Measurements from ENCODE around the gene IGSF8. TPM values are rescaled to one million over a fixed set of nuclear protein-coding genes. Genes with fewer than 3 reads are reported as not detected.

IGSF8 gene, protein sequence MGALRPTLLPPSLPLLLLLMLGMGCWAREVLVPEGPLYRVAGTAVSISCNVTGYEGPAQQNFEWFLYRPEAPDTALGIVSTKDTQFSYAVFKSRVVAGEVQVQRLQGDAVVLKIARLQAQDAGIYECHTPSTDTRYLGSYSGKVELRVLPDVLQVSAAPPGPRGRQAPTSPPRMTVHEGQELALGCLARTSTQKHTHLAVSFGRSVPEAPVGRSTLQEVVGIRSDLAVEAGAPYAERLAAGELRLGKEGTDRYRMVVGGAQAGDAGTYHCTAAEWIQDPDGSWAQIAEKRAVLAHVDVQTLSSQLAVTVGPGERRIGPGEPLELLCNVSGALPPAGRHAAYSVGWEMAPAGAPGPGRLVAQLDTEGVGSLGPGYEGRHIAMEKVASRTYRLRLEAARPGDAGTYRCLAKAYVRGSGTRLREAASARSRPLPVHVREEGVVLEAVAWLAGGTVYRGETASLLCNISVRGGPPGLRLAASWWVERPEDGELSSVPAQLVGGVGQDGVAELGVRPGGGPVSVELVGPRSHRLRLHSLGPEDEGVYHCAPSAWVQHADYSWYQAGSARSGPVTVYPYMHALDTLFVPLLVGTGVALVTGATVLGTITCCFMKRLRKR
- 22.4 and 23.1 TPM in 2 replicates for total RNA-seq (2014; rRNA removed; shearing (Covaris generic))
- polyA plus RNA-seq (2014; cell fraction: nucleus; rRNA removed) = 50.4 and 51.7 TPM in 2 replicates

- peak; percentile 75 for DNase-seq (ENCODE audit: extremely low read depth, low read depth)
Measured at GRCh38 chr1:160097911-160098851, at the start of gene IGSF8. TSS of gene IGSF8 (minus strand) at chr1:160098619. CDS start at chr1:160098472, 147 bp downstream.

GRCh38 chr1:160148121-160148520 is 49.7 kb upstream of the IGSF8 start:
- no peak for DNase-seq (ENCODE audit: extremely low read depth, low read depth)

DNA sequence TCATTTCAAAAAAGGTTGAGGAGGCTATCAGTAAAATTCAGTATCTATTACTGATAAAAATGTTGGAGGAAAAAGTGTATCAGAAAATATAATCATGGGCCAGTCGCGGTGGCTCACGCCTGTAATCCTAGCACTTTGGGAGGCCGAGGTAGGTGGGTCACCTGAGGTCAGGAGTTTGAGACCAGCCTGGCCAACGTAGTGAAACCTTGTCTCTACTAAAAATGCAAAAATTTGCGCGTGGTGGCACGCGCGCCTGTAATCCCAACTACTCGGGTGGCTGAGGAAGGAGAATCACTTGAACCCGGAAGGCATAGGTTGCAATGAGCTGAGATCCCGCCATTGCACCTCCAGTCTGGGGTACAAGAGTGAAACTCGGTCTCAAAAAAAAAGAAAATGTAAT is 47.7 kb upstream of the IGSF8 start:
- DNase-seq (ENCODE audit: extremely low read depth, low read depth) = no peak

GRCh38 chr1:160144921-160145320 is 46.5 kb upstream of the IGSF8 start:
- no peak for DNase-seq (ENCODE audit: extremely low read depth, low read depth)

GRCh38 chr1:160143695-160144094 is 45.3 kb upstream of the IGSF8 start:
- no peak for DNase-seq (ENCODE audit: extremely low read depth, low read depth)

GRCh38 chr1:160139840-160140239 is 41.4 kb upstream of the IGSF8 start:
- no peak for DNase-seq (ENCODE audit: extremely low read depth, low read depth)

- no peak for DNase-seq (ENCODE audit: extremely low read depth, low read depth)
Measured at GRCh38 chr1:160137216-160137862, 38.9 kb upstream of the IGSF8 start.

- DNase-seq (ENCODE audit: extremely low read depth, low read depth) = no peak
Measured at GRCh38 chr1:160136926-160137200, 38.4 kb upstream of the IGSF8 start.

- DNase-seq (ENCODE audit: extremely low read depth, low read depth) = no peak
Measured at GRCh38 chr1:160136121-160136925, 37.9 kb upstream of the IGSF8 start.

DNA sequence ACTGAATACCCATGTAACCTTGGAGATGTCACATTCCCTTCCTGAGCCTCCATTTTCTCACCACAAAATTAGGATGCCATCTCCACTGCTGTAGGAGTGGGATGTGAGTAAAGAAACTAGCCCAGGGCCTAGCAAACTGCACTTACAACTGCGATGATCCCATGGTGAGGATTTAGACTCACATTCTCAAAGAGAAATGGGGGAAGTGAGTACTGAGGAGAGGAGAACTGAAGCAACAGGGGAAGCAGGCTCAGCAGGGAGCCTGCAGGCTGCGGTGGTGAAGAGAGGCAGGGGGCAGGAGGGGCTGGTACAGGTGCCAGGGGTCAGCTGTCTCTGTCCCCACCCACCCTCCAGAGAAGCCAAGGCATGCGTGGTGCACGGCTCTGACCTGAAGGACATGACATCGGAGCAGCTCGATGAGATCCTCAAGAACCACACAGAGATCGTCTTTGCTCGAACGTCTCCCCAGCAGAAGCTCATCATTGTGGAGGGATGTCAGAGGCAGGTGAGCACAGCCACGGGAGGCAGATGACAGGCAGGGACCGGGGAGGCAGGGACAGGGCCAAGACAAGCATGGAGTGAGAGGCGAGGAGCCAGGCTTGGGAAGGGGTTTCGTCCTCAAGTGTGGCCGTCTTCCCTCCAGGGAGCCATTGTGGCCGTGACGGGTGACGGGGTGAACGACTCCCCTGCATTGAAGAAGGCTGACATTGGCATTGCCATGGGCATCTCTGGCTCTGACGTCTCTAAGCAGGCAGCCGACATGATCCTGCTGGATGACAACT is 36.6 kb upstream of the IGSF8 start:
- DNase-seq (ENCODE audit: extremely low read depth, low read depth) = no peak

DNA sequence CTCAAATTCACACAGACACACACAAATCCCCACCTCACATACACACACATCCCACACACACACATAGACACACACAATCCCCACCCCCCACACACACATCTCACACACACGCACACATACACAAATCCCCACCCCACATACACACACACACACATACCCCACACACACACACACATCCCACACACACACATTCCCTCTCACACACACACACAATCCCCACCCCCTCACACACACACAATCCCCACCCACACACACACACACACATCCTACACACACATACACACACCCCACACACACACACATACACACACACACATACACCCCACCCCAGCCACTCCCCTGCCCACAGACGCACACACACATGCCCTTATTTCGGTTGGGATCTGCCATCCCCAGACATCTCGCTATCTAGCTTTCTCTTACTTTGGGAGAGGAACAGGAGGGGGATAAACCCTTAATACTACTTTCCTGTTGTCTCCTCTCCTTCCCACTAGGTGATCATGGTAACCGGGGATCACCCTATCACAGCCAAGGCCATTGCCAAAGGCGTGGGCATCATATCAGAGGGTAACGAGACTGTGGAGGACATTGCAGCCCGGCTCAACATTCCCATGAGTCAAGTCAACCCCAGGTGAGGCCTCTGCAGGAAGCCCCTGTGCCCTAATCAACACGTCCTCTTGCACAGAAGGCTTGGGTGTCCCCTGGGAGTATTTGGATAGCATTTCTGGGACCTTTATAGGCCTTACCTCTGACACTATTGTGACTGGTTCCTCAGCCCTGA is 35.8 kb upstream of the IGSF8 start:
- no peak for DNase-seq (ENCODE audit: extremely low read depth, low read depth)

- no peak for DNase-seq (ENCODE audit: extremely low read depth, low read depth)
Measured at GRCh38 chr1:160131803-160132565, 33.6 kb upstream of the IGSF8 start.

DNA sequence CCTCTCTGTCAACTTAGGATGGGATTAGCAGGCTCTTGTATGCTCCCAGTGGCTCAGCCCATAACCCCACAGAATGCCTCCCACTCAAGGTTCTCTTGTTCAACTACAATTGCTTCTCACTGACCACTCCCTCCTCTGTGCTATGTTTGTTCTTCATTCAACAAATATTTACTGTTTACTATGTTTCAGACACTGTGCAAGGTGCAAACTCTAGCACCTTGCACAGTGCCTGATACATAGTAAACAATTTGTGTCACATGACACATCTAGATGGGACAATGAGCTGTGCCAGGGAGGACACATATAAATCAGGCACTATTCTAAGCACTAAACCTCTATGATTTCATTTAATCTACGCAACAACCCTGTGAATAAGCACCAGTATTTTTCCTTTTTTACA is 32.5 kb upstream of the IGSF8 start:
- DNase-seq (ENCODE audit: extremely low read depth, low read depth) = no peak

- DNase-seq (ENCODE audit: extremely low read depth, low read depth) = no peak
Measured at GRCh38 chr1:160130486-160130885, 32.1 kb upstream of the IGSF8 start.

GRCh38 chr1:160129966-160130365 is 31.5 kb upstream of the IGSF8 start:
- no peak for DNase-seq (ENCODE audit: extremely low read depth, low read depth)

GRCh38 chr1:160129558-160129957 is 31.1 kb upstream of the IGSF8 start:
- DNase-seq (ENCODE audit: extremely low read depth, low read depth) = no peak

DNA sequence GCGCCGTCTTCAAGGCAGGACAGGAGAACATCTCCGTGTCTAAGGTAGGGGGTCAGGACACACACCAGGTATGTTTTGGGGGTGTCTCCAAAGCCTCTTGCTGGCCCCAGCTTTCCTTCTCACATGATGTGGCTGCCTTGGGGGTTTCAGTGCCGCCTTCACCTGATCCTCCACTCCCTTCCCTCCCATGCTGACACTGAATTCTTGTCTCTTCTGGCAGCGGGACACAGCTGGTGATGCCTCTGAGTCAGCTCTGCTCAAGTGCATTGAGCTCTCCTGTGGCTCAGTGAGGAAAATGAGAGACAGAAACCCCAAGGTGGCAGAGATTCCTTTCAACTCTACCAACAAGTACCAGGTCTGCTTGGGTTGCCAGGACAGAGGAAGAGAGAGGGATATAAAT is 30.6 kb upstream of the IGSF8 start:
- no peak for DNase-seq (ENCODE audit: extremely low read depth, low read depth)

- DNase-seq (ENCODE audit: extremely low read depth, low read depth) = no peak
Measured at GRCh38 chr1:160128636-160129035, 30.2 kb upstream of the IGSF8 start.
